SKM-1 (cell line): Measurements from ENCODE around the gene RASD1.
A peak's percentile ranks its signal among the peaks of the same experiment; 100 is the strongest.

ENCODE experiments used
- DNase-seq: peaks from one replicate; lab custom pipeline; 2025; ENCODE audit not compliant: unreplicated experiment; lab: John Stamatoyannopoulos, UW

Gene RASD1, protein sequence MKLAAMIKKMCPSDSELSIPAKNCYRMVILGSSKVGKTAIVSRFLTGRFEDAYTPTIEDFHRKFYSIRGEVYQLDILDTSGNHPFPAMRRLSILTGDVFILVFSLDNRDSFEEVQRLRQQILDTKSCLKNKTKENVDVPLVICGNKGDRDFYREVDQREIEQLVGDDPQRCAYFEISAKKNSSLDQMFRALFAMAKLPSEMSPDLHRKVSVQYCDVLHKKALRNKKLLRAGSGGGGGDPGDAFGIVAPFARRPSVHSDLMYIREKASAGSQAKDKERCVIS

DNA sequence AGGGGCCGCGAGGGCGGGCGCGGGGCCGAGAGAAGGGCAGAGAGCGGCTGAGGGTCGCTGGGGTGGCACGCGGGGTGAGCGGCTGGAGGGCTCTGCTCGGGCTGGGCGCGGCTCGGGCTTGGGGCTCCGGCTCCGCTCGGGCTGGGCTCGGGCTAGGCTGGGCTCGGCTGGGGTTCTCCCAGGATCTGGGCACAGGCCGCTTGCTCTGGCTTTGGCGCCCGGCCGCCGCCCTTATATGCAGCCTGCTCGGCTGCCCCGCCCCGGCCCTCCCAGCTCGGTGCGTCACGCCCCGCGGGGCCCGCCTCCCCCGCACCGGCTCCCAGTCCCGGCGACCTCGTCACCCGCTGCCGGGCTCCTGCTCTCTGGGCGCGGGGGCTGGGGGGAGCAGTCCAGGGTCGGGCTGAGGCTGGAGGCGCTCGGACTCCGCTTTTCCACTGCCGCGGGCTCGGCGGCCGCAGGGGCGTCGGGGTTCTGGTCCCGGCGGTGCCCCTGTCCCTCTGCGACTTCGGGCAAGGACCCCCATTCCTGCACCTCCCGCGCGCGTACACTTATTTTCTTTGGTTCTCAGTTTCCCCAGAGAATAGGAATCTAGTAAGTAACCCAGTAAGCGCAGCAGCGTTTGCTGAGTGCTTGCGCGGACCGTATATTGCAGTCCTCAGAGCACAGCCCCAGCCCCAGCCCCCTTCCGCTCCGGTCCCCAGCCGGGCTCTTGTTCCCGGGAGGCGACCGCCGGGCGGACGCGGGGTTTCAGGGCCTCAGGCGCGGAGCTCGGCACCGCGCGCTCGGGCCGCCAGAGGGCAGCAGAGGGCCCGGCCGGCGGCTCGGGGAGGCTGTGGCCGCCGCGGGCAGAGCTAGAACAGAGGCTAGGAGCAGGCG is at the start of gene RASD1:
TSS of gene RASD1 (minus strand) at position 207 of the 876 bp plus-strand sequence. CDS start 214 bp downstream, outside the sequence.
- DNase-seq: peak; percentile 57

DNA sequence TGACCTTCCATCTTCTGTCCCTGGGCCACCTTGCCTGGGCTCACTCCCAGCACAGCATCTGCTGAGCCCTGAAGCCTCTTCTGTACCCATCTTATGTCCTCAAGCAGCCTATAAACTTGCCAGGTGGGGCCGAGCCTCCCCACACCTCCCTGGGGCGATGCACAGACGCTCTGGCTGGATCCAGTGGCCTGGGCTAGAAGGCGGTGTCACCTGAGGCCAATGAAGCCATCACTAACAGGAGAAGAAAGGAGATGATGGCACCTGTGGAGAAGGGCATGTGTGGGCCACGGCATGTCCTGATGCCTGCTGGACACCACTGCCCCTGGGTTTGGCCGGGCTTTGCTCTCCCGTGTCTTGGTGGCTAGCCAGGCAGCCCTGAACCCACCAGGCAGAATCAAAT is 49.8 kb upstream of the RASD1 start:
- DNase-seq: no peak

DNA sequence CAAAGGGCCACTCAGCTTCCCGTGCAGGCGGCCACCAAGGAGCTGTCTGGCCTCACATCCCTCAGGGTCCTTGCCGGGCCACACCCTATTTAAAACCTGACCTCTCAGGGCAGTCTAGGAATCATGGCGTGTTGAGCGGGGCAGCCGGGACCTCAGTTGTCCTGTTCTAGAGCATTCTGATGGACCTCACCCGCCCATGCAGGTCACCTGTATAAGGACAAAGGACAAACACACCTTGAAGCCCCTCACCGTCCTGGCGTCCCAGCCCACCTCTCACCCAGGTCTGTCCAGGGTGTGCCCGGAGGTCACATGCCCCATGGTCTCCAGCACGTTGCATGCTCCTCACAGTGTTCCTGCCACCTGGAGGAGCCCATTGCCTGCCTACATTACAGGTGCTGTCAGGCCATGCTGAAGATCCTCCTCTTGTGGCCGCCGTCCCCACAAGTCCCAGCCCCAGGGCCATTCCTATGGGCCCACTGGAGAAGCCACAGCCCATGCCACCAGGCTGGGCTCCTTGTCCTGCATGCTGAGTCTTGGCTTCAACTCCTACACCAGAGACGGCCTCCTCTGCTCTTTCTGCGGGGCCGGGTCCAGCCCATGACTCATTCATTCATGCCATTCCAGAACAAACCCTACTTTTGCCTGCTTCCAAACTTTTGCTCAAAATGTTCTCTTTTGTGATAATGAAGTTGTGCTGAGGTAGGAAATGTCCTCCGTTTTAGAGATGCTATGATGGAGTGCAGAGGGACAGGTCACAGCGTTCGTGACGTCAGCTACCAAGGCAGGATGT is 49.0 kb upstream of the RASD1 start:
- DNase-seq: no peak

DNA sequence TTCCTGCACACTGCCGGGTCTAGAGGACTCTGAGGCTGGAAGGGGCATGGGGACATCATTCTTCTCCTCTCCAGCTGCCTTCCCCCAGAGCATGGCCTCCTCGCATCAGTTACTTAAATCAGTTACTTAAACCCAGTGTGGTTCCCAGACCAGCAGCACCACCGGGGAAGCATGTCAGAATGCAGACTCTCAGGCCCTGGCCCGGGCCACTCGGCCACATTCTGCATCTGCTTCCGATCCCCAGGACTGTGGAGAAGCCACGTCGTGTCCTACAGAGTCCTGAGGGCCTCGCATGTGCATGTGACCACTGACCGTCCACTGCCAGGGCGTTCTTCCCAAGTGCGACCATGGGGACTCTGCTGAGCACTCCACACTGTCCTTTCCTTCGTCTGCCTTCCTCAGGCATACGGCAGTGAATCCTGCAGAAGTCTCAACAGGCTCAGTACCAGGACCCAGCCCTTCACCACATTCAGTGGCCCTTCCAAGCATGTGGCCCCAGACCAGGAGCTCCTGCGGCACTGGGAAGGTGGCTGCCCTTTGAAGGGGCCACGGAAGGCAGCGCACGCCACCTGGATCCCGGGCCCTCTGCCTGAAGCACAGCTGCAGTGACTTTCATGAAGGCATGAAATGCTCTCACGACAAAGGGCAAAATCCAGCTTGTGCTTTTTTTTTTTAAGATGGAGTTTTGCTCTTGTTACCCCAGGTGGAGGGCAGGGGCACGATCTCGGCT is 46.9 kb upstream of the RASD1 start:
- no peak for DNase-seq

DNA sequence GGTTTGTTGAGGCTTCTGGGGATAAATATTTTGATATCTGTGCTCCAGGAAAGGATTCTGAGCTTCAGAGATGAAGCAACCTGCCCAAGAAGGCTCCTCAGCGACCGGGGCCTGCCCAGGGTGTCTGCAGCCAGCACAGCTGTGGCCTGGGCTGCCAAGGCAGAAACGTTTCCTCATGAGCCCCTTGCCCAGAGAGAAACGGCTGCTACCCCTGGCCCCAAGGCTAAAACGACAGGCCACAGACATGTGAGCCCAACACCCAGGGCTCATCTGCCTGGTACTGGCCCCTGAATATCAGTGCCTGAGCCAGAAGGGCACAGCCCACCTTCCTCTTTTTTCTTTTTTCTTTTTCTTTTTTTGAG is 45.4 kb upstream of the RASD1 start:
- no peak for DNase-seq

DNA sequence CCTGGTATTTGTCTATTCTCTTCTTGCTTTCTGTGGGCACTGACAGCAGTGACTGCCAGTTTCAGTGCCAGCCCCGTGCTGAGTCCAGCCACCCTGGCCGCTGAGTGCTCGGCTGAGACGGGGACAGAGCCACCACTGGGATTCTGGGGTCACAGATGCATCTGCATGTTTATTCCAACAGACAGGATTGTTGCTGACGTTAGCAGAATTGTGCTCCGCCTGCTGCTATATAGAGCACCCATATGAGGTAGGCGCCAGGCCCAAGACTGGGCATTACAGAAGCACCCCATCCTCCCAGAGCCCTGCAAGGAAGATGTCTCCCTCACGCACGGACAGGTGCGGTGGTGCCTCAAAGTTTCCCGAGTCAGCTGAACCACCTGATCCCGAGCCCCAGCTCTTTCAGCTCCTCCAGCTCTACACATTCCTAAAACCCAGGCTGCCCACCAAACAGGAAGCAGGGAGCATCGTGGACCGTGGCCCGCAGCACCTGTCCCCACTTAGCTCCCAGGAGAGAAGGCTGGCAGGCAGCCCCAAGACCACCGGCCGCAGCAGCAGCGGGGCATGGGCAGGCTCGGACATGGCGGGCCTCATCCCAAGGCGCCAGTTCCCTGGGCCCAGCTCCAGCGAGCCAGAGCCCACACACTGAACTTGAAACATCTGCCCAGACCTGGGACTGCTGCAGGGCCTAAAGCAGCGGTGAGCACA is 44.9 kb upstream of the RASD1 start:
- no peak for DNase-seq

DNA sequence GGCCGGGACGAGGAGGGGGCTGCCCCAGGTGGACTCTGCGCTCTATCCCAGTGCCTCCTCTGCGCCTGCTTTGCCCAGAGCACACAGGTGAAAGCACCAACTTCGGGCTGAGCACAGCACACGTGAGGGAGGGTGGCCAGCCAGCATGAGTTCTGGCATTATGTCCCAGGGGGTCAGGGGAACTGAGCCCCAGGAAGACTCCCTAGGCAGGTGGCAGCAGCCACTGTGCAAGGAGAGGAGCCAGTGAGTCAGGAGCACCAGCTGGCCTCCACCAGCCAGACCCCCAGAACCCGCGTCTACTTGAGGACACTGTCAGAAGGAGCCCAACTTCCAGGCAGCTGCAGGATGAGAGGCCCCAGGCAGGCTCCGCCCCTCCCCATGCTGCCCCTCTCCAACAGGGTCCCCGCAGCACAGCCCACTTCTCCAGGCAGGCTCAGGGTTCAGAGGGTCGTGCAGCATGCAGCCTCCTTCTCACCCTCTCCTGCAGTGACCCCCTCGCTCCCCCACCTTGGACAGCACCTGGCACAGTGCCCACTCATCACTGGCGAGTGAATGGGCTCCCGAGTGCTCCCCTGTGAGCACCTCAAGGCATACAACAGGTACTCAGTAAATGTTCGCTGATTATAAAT is 44.2 kb upstream of the RASD1 start:
- DNase-seq: no peak

DNA sequence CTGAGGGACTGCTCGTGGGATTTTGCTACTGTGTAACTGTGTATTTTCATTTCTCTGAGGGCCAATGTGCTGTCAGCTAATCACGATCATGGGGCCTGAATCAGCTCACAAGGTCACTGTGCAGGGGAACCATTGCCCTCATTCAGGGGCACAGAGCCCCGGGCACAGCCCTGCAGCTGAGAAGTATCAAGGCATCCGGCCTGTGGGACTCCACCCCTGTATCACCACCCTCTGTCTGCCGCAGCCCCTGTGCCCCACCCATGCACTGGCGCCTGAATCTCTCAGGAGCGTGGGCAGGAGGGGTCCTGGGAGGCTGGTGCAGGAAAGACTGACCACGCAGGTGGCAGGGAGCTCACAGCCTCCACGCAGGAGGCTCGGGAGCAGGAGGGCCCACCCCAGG is 43.4 kb upstream of the RASD1 start:
- no peak for DNase-seq

DNA sequence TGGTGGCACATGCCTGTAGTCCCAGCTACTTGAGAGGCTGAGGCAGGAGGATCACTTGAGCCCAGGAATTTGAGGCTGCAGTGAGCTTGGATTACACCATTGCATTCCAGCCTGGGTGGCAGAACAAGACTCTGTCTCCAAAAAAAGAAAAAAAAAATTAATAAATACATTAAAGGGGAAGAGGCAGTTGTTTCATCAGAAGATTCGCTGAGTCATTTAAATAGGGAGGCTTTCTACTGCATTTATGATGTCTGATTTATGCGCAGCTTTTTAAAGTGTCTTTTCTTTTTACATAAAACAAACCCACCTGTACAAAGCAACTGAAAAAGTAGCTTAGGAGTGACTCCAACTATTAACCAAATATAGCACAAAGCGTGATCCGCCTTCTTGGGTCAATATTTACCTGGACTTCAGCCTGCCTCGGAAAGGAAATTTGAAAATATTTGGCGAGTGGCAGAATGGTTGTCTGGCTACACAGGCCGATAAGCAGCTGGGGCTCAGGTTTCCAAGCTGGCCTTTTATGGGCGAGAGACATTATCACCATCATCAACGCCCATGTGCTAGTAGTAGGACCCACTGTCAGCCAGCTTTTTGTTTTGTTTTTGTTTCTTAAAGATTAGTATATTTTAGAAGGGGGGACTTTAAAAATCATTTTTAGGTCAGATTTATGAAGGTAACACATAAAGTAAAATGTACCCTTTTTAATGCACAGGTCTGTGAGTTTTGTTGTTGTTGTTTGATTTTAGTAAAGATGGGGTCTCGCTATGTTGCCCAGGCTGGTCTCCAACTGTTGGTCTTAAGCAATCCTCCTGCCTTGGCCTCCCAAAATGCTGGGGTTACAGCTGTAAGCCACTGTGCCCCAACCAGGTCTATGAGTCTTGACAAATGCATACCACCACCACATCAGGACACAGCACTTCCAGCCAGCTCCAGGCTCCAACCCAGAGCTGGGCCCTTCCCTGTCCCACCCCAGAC is 42.5 kb upstream of the RASD1 start:
- no peak for DNase-seq

DNA sequence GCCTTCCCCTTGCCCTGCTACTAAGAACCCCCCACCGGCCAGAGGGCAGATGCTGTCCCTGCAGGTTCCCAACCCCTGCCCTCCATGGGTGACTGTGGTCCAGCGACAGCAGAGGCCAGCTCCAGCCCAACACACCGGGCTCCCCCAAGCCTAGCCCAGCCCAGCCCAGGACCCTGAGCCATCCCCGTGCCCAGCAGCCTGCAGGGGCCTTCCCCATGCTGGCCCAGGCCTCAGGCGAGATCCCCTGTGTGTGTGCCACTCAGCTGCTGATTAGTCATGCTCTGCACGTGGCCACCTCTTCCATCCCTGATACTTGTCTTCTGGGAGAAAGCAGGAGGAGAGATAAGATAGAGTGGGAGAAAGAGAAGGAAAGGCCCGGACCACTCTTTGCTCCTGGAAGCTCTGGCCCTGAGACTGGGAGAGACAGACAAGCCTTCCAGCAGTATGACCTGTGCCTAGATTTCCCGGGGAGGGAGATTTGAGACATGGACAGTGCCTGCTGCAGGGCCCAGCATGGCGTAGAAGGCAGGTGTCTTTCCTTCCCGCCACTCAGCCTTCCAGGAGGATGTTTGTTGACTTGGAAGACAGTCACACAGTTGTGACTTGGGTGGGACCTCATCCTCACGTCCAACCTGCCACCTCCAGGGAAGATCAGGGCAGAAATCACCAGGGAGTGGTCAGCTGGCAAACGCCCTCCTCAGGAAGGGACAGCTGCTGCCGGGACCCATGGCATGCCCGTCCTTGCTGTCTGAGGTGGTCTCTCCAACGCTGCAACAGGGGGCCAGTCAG is 41.3 kb upstream of the RASD1 start:
- no peak for DNase-seq

DNA sequence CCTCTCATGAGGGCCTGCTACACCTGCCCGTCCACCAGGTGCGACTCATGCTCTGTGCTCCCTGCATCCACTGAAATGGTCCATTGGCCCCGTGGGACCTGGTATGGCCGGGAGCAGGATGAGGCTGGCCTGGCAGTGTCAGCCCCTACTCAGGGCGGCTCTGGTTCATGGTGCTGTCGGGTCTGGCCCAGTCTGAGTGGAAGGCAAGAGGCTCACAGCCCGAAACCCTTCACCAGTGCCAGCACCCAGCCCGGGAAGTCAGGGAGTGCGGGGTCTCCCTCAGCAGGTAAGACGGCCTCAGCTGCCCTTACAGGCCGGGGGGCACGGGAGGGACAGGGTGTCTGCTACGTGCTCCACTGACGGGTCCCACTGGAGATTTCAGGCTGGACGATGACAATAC is 40.5 kb upstream of the RASD1 start:
- DNase-seq: no peak

DNA sequence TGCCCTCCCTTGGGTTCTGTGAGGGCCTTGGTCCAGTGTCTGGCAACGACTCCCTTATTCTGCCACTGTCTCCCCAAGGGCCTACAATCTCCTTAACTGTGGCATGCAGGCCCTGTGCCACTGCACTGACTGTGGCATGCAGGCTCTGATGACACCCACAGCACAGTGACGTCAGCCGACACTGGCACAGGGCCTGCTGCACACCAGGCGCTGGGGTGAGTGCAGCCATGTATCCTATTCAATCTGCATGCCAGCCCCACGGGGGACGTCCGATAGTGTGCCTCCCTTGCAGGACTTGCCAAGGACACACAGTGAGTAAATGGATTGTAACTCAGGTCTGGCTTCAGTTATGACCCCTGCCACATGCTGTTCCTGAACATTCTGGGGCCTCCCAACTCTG is 39.8 kb upstream of the RASD1 start:
- DNase-seq: no peak

DNA sequence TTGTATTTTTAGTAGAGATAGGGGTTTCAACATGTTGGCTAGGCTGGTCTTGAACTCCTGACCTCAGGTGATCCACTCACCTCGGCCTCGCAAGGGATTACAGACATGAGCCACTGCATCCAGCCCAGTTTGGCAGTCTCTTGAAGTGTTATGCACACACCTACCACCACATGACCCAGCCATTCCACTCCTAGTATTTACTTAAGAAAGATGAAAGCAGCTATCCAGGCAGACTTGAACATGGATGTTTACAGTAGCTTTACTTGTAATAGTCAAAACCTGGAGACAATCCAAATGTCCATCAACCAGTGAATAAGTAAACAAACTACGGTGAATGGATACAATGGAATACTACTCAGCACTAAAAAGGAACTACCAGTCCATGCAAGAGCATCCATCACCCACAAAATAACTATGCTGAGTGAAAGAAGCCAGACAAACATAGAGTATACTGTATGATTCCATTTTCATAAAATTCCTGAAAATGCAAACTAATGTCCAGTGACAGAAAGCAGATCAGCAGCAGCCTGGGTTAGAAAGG is 37.8 kb upstream of the RASD1 start:
- no peak for DNase-seq

DNA sequence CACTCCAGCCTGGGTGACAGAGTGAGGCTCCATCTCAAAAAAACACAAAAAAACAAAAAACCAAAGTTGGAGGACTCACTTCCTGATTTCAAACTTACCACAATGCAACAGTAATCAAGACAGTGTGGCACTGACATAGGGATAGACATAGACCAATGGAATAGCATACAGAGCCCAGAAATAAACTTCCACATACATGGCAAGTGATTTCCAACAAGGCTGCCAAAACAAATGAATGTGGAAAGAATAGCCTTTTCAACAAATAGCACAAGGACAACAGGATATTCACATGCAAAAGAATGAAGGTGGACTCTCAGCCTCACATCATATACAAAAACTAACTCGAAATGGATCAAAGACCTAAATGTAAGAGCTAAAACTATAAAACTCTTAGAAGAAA is 36.8 kb upstream of the RASD1 start:
- no peak for DNase-seq

DNA sequence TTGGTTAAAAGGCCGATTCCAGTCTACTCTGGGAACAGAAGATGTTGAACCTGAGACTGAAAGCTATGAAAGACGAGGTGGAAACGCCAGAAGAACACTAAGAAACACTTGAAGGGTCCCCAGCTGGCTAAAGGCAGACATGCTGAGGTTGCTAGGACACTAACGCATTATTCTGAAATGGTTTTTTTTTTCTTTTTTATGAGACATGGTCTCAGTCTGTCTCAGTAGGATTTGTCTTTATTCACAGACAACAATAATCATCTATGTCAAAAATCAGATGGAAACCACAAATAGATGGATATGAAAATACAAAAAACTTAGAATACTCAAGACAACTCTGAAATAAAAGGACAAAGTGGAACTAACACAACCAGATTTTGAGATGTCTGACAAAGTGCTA is 35.0 kb upstream of the RASD1 start:
- DNase-seq: no peak

DNA sequence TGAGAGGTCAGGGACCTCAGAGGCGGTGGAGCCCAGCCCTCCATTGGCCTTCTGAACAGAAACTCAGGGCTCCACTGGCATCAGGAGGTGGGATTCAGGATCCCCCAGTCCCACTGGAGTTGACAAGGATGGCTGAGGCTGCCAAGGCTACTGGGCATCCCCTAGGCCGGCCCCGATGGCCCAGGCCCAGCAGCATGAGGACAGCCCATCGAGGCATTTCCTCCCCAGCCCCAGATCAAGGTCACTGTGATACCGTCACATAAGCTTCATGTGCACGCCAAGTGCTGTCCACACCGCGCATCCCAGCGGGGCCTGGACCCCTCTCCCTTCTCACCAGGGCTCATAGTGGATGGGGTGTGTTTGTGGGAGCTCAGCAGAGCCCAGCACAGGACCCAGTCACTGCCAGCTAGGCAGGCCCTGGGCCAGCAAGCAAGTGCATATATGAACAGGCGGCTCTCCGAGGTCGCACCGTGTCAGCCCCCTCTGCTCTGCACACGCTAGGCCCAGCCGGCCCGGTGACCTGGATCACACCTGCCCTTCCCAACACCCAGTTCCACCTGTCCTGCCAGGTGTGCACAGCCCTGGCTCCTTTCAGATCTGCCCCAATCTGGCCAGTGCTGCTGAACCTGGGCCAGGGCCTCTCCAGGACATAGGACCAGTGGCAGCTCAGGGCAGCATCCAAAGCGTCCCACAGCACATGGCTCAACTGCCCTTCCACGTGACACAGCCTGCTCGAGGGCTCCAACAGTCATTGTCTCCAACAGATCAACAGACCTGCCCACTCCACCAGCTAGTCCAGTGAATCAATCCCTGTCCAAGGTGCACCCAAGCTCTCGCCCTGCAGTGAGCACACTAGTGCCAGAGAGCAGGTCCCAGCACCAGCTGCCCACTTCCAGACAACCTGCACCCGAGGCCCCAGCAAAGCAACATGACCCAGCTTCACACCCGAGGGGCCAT is 32.8 kb upstream of the RASD1 start:
- no peak for DNase-seq
